Stimulated activated CD4-positive, alpha-beta T cell treated with anti-CD3 and anti-CD28 coated beads, Interleukin-15, amount 100 ng/mL, for 24 hours (primary cell): ENCODE measurements around the gene MORN1.

Source experiments
- DNase-seq: peaks from one replicate; pipeline ENCODE4 v3.0.0-alpha.2; 2020

MORN1 gene

DNA sequence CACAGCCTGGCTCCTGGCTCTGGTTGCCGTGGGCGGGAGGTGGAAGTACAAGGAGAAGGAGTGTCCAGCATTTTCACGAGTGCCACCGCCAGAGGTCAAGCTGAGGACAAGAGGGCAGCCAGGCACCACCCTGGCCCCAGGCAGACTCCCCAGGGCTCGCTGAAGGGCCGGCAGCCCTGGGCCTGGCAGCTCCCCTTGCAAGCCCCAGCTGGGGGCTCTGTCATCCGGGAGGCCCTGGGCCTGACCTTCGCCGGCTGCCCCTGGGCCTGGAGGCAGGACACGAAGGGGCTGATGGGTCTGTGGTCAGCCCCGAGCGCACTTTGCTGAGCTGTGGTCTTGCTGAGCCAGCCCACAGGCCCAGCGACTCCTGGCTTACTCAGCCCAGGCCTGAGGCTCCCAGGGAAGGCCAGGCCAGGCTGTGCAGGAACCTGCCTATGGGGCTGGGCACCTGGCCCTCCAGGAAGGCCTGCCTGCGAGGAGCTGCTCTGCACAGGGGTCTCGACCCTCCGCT lies 74.8 kb downstream of the MORN1 start:
- no peak for DNase-seq

- DNase-seq = no peak
Observed at GRCh38 chr1:2315674-2316450, 75.5 kb downstream of the MORN1 start.

GRCh38 chr1:2314803-2315673 lies 76.3 kb downstream of the MORN1 start:
- DNase-seq = peak; percentile 54

DNA sequence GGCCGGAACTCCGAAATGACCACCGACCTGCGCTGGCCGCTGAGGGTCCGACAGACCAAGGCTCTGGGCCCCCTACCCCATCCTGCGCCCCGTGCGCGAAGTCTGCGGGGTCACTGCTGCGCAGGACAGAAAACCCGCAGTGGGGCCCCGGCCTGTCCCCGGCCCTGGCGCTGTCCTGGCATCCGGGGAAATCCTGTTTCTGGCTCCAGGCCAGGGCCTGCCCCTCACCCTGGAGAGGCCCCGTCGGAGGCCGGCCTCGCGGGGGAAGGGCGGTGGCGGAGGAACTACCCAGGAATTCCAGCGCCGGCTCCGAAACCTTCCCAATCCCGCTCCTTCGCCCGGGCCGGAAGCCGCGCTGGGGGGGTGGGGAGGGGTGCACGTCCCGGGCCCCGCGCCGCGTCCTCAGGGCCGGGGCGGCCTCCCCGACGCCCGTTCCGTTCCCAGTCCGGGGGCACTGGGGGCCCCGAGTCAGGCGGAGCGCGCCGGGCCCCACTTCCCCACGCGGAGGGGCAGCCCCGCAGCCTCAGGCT lies 77.0 kb downstream of the MORN1 start:
- peak; percentile 39 for DNase-seq

DNA sequence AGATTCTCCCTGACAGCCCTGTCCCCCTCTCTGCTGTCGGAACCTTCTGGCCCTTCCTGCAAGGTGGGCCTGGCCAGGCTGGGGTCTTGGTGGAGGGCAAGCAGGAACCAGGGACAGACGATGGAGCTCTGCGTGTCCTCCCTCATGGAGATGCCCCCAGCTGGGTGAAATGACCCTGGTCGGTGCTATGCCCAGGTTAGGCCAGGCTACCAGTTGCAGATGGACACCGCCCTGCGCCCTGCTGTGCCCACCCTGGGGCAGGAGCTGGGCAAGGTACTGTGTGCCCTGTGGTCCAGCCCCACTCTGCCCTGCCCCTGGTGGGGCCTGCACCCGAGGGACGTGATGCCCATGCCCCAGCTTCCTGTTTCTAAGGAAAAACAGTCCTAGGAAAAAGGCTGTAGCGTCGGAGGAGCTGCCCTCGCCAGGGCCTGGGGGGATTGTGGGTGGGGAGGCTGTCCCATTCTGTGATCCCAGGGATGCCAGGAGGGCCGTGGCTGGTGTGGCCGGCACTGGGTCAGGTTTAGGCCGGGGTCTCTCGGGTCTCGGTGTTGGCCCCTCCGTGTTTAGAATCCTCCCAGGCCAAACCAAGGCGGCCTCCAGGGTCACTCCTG lies 77.6 kb downstream of the MORN1 start:
- DNase-seq = no peak

- no peak for DNase-seq
Observed at GRCh38 chr1:2312515-2313301, 78.6 kb downstream of the MORN1 start.

- no peak for DNase-seq
Observed at GRCh38 chr1:2312160-2312514, 79.2 kb downstream of the MORN1 start.

- peak; percentile 72 for DNase-seq
Observed at GRCh38 chr1:2311184-2312032, 79.9 kb downstream of the MORN1 start.

DNA sequence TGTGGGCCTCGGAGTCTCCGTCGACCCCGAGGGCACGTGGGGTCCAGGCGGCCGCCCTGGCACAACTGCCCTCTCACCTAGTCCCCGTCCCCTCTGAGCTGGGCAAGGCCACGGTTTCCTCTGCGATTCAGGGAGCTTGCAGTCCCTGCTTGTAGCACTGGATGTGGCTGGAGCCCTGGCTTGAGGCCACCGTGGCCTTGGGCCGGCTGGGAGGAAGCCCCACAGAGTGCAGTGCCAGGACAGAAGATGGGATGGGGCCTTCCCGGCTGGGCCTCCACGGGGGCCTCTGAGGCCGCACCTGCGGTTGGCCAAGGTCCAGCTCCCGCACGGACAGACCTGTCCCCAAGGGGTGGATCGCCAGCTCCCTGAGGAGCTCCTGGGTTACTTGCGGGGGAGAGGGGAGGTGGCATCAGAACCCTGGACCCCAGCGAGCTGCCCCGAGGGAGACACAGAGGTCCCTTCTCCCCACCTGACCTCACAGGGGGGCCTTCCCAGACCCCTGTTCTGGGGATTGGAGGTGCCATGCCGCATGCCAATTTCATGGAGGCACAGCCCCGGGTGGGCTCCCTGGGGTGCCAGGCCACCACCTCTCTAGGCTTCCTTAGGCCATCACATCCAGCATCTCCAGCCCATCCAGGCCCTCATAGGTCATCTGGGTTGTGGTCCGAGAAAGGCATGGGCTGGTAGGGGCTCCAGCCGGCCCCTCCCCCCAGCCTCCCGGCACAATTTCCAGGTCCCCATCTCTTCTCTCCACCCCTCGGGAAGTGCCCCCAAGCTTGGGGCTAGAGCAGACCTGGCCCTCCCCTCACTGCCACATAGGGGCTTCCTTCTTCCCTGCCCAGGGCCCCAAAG lies 80.8 kb downstream of the MORN1 start:
- DNase-seq = no peak

- DNase-seq = no peak
Observed at GRCh38 chr1:2308844-2309243, 82.5 kb downstream of the MORN1 start.

DNA sequence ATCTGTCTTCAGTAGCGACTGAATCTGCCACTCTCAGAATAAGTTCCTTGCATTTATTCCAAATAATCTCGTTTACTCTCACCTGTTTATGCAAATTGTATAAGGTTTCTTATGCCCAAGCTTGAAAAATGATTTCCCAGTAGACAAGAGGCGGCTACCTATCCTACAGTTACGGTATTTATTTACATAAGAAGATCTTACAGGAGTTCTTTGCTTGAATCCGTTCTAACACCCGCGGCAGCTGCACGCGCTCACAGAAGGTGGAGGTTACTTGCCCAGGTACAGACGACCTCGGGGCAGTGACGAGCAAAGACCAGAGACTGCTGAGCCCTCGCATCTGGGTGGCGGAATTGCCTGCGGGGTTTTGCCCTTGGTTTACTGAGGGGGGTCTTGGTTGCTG lies 83.4 kb downstream of the MORN1 start:
- no peak for DNase-seq

GRCh38 chr1:2307064-2307605 lies 84.2 kb downstream of the MORN1 start:
- no peak for DNase-seq

DNA sequence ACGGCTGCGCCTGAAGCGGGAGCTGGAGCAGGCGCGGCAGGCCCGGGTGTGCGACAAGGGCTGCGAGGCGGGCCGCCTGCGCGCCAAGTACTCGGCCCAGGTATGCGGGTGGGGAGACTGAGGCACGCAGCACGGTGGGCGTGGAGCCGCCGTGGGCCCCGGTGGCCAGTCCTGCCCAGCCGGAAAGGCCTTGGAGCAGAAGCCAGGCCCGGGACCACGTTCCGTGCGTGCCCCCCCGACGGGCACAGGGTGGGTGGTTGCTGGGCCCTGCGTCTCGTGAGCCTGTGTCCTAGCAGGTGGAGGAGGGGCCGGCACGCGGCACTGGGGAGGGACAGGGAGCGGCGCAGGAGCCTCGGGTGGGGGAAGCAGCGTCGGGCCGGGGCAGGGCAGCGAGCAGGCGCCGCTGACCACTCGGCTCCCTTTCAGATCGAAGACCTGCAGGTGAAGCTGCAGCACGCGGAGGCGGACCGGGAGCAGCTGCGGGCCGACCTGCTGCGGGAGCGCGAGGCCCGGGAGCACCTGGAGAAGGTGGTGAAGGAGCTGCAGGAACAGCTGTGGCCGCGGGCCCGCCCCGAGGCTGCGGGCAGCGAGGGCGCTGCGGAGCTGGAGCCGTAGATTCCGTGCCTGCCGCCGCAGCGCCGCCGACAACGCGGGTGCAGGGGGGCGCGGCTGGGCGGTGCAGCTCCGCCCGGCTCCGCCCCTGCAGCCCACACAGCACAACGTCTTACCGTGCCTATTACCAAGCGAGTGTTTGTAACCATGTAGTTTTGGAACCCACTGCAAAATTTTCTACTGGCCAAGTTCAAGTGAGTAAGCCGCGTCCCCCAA lies 85.0 kb downstream of the MORN1 start:
- DNase-seq = no peak

GRCh38 chr1:2304921-2305681 lies 86.3 kb downstream of the MORN1 start:
- DNase-seq = no peak

DNA sequence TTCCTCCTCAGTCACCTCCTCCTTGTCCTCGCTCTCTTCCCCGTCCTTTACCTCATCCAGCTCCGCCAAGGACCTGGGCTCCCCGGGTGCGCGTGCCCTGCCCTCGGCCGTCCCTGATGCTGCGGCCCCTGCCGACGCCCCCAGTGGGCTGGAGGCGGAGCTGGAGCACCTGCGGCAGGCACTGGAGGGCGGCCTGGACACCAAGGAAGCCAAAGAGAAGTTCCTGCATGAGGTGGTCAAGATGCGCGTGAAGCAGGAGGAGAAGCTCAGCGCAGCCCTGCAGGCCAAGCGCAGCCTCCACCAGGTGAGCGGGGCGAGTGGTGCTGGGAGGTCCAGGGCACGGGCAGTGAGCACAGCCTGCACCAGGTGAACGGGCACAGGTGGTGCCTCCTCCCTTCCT lies 87.1 kb downstream of the MORN1 start:
- DNase-seq = no peak

DNA sequence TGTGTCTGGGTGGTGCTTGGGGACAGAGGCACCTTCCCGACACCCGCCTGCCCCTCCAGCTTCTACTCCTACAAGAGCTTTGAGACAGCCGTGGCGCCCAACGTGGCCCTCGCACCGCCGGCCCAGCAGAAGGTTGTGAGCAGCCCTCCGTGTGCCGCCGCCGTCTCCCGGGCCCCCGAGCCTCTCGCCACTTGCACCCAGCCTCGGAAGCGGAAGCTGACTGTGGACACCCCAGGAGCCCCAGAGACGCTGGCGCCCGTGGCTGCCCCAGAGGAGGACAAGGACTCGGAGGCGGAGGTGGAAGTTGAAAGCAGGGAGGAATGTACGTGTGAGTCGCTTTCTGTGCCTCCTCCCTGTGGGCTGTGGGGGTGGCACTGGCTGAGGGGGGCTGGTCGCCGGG lies 87.6 kb downstream of the MORN1 start:
- DNase-seq = no peak

GRCh38 chr1:2303016-2303775 lies 88.2 kb downstream of the MORN1 start:
- no peak for DNase-seq
